WTC11 (cell line): Measurements from ENCODE around the gene ELMO1.

ENCODE experiments used
- ATF1 ChIP-seq: sonication (generic); formaldehyde crosslinking; IDR thresholded peaks from 2 replicates; pipeline ENCODE4 v1.8.1; 2023; ENCODE audit warnings: mild to moderate bottlenecking, moderate library complexity, missing genetic modification reagents
- ESRRA ChIP-seq: sonication (generic); formaldehyde crosslinking; IDR thresholded peaks from 2 replicates; pipeline ENCODE4 v1.8.1; 2022; ENCODE audit warnings: mild to moderate bottlenecking, missing genetic modification reagents, borderline replicate concordance
- MXD4 ChIP-seq: fragments of 250-450 bp; sonication (Bioruptor Pico); IDR thresholded peaks from 2 replicates; pipeline ENCODE4 v1.8.0; 2021; ENCODE audit warnings: mild to moderate bottlenecking, moderate library complexity, borderline replicate concordance
- NFATC4 ChIP-seq: fragments of 250-450 bp; sonication (Bioruptor Pico); IDR thresholded peaks from 2 replicates; pipeline ENCODE4 v1.9.0; 2021; ENCODE audit warnings: mild to moderate bottlenecking
- NFE2L1 ChIP-seq: sonication (generic); formaldehyde crosslinking; IDR thresholded peaks from 2 replicates; pipeline ENCODE4 v1.8.1; 2023; ENCODE audit warnings: missing genetic modification reagents
- TP53 ChIP-seq: sonication (generic); formaldehyde crosslinking; IDR thresholded peaks from 2 replicates; pipeline ENCODE4 v1.8.1; 2023; ENCODE audit warnings: mild to moderate bottlenecking, missing genetic modification reagents
- TF ChIP-seq, protein P1 (sequence below): fragments of 200-600 bp; IDR thresholded peaks from 2 replicates; pipeline ENCODE4 v1.8.0; 2022; ENCODE audit warnings: antibody characterized with exemption
- TF ChIP-seq, protein P2 (sequence below): fragments of 250-450 bp; sonication (Bioruptor Pico); IDR thresholded peaks from 2 replicates; pipeline ENCODE4 v1.8.0; 2021; ENCODE audit warnings: mild to moderate bottlenecking
- TF ChIP-seq, protein P3 (sequence below): sonication (generic); formaldehyde crosslinking; IDR thresholded peaks from 2 replicates; pipeline ENCODE4 v1.8.1; 2022; ENCODE audit warnings: mild to moderate bottlenecking, moderate library complexity, missing genetic modification reagents
- TF ChIP-seq, protein P4 (sequence below): sonication (generic); formaldehyde crosslinking; IDR thresholded peaks from 2 replicates; pipeline ENCODE4 v1.8.0; 2022; ENCODE audit warnings: mild to moderate bottlenecking, missing genetic modification reagents
- TF ChIP-seq, protein P5 (sequence below): sonication (generic); formaldehyde crosslinking; IDR thresholded peaks from 2 replicates; pipeline ENCODE4 v1.8.1; 2022; ENCODE audit warnings: mild to moderate bottlenecking, missing genetic modification reagents, moderate library complexity, borderline replicate concordance
- TF ChIP-seq, protein P6 (sequence below): sonication (generic); formaldehyde crosslinking; IDR thresholded peaks from 2 replicates; pipeline ENCODE4 v1.8.1; 2022; ENCODE audit warnings: low read depth, missing genetic modification reagents, borderline replicate concordance

DNA sequence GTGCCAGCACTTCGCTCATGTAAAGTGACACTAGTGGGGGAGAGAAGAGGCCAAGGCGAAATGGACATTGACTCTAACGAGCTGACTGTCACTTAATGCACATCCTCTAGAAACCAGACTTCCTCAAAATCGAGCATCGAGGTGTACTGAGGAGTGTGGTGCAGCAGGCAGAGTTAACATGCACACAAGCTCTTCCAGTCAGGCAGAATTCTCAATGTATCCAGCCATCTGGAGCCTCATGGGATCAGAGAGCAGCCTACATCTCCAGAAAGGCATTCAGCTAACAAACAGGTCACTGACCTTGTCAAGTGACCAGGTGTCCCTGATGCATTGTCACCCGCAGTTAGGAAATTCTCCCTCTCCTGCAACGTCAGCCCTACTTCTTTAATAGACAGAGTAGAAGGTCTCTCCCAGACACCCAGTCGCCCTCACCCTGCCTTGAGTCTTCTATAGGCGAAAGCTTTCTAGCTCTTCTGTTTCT lies 464.6 kb downstream of the ELMO1 start:
- TF ChIP-seq MXD4 (CRISPR knock-in tag) (no peak), ATF1 (CRISPR knock-in tag) (no peak), NFE2L1 (CRISPR knock-in tag) (no peak), TP53 (CRISPR knock-in tag) (no peak), NFATC4 (CRISPR knock-in tag) (no peak), ESRRA (CRISPR knock-in tag) (no peak)
- TF ChIP-seq, protein P1, sequence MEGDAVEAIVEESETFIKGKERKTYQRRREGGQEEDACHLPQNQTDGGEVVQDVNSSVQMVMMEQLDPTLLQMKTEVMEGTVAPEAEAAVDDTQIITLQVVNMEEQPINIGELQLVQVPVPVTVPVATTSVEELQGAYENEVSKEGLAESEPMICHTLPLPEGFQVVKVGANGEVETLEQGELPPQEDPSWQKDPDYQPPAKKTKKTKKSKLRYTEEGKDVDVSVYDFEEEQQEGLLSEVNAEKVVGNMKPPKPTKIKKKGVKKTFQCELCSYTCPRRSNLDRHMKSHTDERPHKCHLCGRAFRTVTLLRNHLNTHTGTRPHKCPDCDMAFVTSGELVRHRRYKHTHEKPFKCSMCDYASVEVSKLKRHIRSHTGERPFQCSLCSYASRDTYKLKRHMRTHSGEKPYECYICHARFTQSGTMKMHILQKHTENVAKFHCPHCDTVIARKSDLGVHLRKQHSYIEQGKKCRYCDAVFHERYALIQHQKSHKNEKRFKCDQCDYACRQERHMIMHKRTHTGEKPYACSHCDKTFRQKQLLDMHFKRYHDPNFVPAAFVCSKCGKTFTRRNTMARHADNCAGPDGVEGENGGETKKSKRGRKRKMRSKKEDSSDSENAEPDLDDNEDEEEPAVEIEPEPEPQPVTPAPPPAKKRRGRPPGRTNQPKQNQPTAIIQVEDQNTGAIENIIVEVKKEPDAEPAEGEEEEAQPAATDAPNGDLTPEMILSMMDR, result no peak
- TF ChIP-seq, protein P2, sequence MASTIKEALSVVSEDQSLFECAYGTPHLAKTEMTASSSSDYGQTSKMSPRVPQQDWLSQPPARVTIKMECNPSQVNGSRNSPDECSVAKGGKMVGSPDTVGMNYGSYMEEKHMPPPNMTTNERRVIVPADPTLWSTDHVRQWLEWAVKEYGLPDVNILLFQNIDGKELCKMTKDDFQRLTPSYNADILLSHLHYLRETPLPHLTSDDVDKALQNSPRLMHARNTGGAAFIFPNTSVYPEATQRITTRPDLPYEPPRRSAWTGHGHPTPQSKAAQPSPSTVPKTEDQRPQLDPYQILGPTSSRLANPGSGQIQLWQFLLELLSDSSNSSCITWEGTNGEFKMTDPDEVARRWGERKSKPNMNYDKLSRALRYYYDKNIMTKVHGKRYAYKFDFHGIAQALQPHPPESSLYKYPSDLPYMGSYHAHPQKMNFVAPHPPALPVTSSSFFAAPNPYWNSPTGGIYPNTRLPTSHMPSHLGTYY, result no peak
- TF ChIP-seq, protein P3, sequence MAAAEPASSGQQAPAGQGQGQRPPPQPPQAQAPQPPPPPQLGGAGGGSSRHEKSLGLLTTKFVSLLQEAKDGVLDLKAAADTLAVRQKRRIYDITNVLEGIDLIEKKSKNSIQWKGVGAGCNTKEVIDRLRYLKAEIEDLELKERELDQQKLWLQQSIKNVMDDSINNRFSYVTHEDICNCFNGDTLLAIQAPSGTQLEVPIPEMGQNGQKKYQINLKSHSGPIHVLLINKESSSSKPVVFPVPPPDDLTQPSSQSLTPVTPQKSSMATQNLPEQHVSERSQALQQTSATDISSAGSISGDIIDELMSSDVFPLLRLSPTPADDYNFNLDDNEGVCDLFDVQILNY, result no peak
- TF ChIP-seq, protein P4, sequence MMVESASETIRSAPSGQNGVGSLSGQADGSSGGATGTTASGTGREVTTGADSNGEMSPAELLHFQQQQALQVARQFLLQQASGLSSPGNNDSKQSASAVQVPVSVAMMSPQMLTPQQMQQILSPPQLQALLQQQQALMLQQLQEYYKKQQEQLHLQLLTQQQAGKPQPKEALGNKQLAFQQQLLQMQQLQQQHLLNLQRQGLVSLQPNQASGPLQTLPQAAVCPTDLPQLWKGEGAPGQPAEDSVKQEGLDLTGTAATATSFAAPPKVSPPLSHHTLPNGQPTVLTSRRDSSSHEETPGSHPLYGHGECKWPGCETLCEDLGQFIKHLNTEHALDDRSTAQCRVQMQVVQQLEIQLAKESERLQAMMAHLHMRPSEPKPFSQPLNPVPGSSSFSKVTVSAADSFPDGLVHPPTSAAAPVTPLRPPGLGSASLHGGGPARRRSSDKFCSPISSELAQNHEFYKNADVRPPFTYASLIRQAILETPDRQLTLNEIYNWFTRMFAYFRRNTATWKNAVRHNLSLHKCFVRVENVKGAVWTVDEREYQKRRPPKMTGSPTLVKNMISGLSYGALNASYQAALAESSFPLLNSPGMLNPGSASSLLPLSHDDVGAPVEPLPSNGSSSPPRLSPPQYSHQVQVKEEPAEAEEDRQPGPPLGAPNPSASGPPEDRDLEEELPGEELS (CRISPR knock-in tag), result no peak
- TF ChIP-seq, protein P5, sequence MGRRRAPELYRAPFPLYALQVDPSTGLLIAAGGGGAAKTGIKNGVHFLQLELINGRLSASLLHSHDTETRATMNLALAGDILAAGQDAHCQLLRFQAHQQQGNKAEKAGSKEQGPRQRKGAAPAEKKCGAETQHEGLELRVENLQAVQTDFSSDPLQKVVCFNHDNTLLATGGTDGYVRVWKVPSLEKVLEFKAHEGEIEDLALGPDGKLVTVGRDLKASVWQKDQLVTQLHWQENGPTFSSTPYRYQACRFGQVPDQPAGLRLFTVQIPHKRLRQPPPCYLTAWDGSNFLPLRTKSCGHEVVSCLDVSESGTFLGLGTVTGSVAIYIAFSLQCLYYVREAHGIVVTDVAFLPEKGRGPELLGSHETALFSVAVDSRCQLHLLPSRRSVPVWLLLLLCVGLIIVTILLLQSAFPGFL (CRISPR knock-in tag), result no peak
- TF ChIP-seq, protein P6, sequence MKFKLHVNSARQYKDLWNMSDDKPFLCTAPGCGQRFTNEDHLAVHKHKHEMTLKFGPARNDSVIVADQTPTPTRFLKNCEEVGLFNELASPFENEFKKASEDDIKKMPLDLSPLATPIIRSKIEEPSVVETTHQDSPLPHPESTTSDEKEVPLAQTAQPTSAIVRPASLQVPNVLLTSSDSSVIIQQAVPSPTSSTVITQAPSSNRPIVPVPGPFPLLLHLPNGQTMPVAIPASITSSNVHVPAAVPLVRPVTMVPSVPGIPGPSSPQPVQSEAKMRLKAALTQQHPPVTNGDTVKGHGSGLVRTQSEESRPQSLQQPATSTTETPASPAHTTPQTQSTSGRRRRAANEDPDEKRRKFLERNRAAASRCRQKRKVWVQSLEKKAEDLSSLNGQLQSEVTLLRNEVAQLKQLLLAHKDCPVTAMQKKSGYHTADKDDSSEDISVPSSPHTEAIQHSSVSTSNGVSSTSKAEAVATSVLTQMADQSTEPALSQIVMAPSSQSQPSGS, result no peak
